K562 (cell line): ENCODE measurements around the gene RBMXL3. TPM values are rescaled to one million over a fixed set of nuclear protein-coding genes. Genes with fewer than 3 reads are reported as not detected.

ENCODE experiments used
- ATAC-seq: fragments of 200-7000 bp; cut with Tn5 transposase; 3 replicates; pipeline ENCODE4 v1.9.1; 2020; ENCODE audit warnings: moderate library complexity
- BruUV-seq: library from RNA; stranded (reverse); fragments of 400-500 nt; replicated peaks from 2 replicates; lab custom pipeline; 2021; lab: Mats Ljungman, UMichigan
- CTCF ChIA-PET: fragments of 300-600 bp; formaldehyde crosslinking; extraction: SDS; loops from one replicate; lab custom pipeline; 2021; ENCODE audit warnings: low intra/inter-chr PET ratio; lab: Yijun Ruan, JAX
- POLR2A ChIA-PET: fragments of 300-600, 350-650 bp; sonication (Branson Sonifier 250); formaldehyde crosslinking; extraction: SDS; loops from one replicate; lab custom pipeline; 2021; ENCODE audit warnings: antibody characterized with exemption, inconsistent platforms; lab: Yijun Ruan, JAX
- DNase-seq, 4 experiments: peaks; one replicate each; pipeline versions ENCODE4 v3.0.0 to v3.0.0-alpha.2; 2011 to 2018; ENCODE audit warnings: low spot score in 3 of 4, mixed read lengths in 3 of 4; ENCODE audit errors: extremely low read depth in 1 of 4
- FAIRE-seq: peaks from 2 replicates; lab custom pipeline; 2011; peaks lifted over from hg19 to GRCh38; lab: Jason Lieb, UNC
- H2AFZ ChIP-seq: 2 replicates; pipeline ENCODE4 v1.6.0; 2011; ENCODE audit warnings: low read depth, low read length, control low read depth, inconsistent platforms
- H3K27ac ChIP-seq: fragments of 200-600 bp; 3 replicates; pipeline ENCODE4 v1.8.0; 2011; ENCODE audit warnings: low read depth, mild to moderate bottlenecking, control low read depth, inconsistent platforms, low read length, moderate library complexity, mixed read lengths; ENCODE audit errors: extremely low read depth
- H3K27me3 ChIP-seq, 2 experiments: fragments of 300-600 bp in 1 of 2; 2 replicates in 1 of 2; 3 replicates in 1 of 2; pipeline versions ENCODE4 v1.6.0 to v1.8.0; 2011; ENCODE audit warnings: inconsistent platforms in 2 of 2, low read length in 2 of 2, mild to moderate bottlenecking in 1 of 2, mixed read lengths in 1 of 2, moderate library complexity in 1 of 2; ENCODE audit not compliant: control insufficient read depth in 2 of 2, insufficient read depth in 2 of 2
- H3K36me3 ChIP-seq: fragments of 300-600 bp; 3 replicates; pipeline ENCODE4 v1.8.0; 2011; ENCODE audit warnings: mild to moderate bottlenecking, low read length, inconsistent platforms; ENCODE audit not compliant: control insufficient read depth, insufficient read depth
- H3K4me1 ChIP-seq, 2 experiments: fragments of 200-600 bp in 1 of 2; replicated peaks in 1 of 2; 2 replicates in 1 of 2; 3 replicates in 1 of 2; pipeline versions ENCODE4 v1.5.1 to v1.8.0; 2011; ENCODE audit warnings: inconsistent platforms in 2 of 2, low read length in 2 of 2, mild to moderate bottlenecking in 1 of 2, mixed read lengths in 1 of 2, moderate library complexity in 1 of 2; ENCODE audit not compliant: control insufficient read depth in 2 of 2, insufficient read depth in 2 of 2
- H3K4me2 ChIP-seq: 2 replicates; pipeline ENCODE4 v1.6.1; 2011; ENCODE audit warnings: low read length, control low read depth, inconsistent platforms, mixed read lengths; ENCODE audit not compliant: insufficient read depth
- H3K4me3 ChIP-seq: fragments of 200-600 bp; sonication (generic), shearing (Covaris generic); 2 replicates; pipeline ENCODE4 v1.5.1; 2016; ENCODE audit warnings: control low read depth, inconsistent platforms
- H3K79me2 ChIP-seq: fragments of 200-600 bp; 3 replicates; pipeline ENCODE4 v1.8.0; 2011; ENCODE audit warnings: low read length, inconsistent platforms; ENCODE audit not compliant: control insufficient read depth, insufficient read depth
- H3K9ac ChIP-seq, 2 experiments: 2 replicates each; pipeline versions ENCODE4 v1.6.0 to v1.6.1; 2011; ENCODE audit warnings: low read depth in 2 of 2, low read length in 2 of 2, control low read depth in 1 of 2, inconsistent platforms in 1 of 2, mild to moderate bottlenecking in 1 of 2, mixed read lengths in 1 of 2; ENCODE audit not compliant: insufficient read depth in 1 of 2
- H3K9me1 ChIP-seq: one replicate; pipeline ENCODE4 v1.6.0; 2011; ENCODE audit warnings: inconsistent platforms, mild to moderate bottlenecking, low read length, moderate library complexity; ENCODE audit not compliant: control insufficient read depth, insufficient read depth
- H3K9me3 ChIP-seq: replicated peaks from 2 replicates; pipeline ENCODE4 v1.5.1; 2011; ENCODE audit warnings: low read depth, low read length, inconsistent platforms; ENCODE audit not compliant: control insufficient read depth, insufficient read depth
- H4K20me1 ChIP-seq: replicated peaks from 2 replicates; pipeline ENCODE4 v1.6.1; 2011; ENCODE audit warnings: low read length, inconsistent platforms, mixed read lengths; ENCODE audit not compliant: control insufficient read depth, insufficient read depth
- BCL6 ChIP-seq: fragments of 250-450 bp; sonication (Bioruptor Pico); IDR thresholded peaks from 2 replicates; pipeline ENCODE4 v1.4.0; 2020
- CEBPZ ChIP-seq: fragments of 150-350 bp; IDR thresholded peaks from 2 replicates; pipeline ENCODE4 v1.6.1; 2014; ENCODE audit warnings: low read depth, mild to moderate bottlenecking, low read length, borderline replicate concordance
- CREB5 ChIP-seq: fragments of 250-450 bp; sonication (Bioruptor Pico); IDR thresholded peaks from 2 replicates; pipeline ENCODE4 v1.5.0; 2020; ENCODE audit warnings: mild to moderate bottlenecking
- CREBBP ChIP-seq: IDR thresholded peaks from one replicate; pipeline ENCODE4 v1.6.1; 2012; ENCODE audit warnings: low read depth, mild to moderate bottlenecking, control low read depth, inconsistent platforms, low read length
- E2F5 ChIP-seq: sonication (generic); formaldehyde crosslinking; IDR thresholded peaks from 2 replicates; pipeline ENCODE4 v1.8.0; 2022; ENCODE audit warnings: mild to moderate bottlenecking, missing genetic modification reagents
- GABPB1 ChIP-seq: sonication (generic); formaldehyde crosslinking; IDR thresholded peaks from 2 replicates; pipeline ENCODE4 v1.8.0; 2022; ENCODE audit warnings: mild to moderate bottlenecking, missing genetic modification reagents
- HOXB6 ChIP-seq: fragments of 250-450 bp; sonication (Bioruptor Pico); IDR thresholded peaks from 2 replicates; pipeline ENCODE4 v1.5.1; 2022; ENCODE audit warnings: mild to moderate bottlenecking, borderline replicate concordance
- LCOR ChIP-seq: sonication (generic); formaldehyde crosslinking; IDR thresholded peaks from 2 replicates; pipeline ENCODE4 v1.8.0; 2022; ENCODE audit warnings: mild to moderate bottlenecking, missing genetic modification reagents
- MTF1 ChIP-seq: fragments of 250-450 bp; sonication (Bioruptor Pico); IDR thresholded peaks from 2 replicates; pipeline ENCODE4 v1.9.0; 2021; ENCODE audit warnings: moderate library complexity, mild to moderate bottlenecking, inconsistent platforms, borderline replicate concordance
- NCOA1 ChIP-seq: fragments of 450-650 bp; IDR thresholded peaks from 2 replicates; pipeline ENCODE4 v1.6.1; 2016; ENCODE audit warnings: low read depth
- RFX7 ChIP-seq: fragments of 250-450 bp; sonication (Bioruptor Pico); IDR thresholded peaks from 2 replicates; pipeline ENCODE4 v1.5.1; 2021; ENCODE audit warnings: mild to moderate bottlenecking
- TCF7L2 ChIP-seq: fragments of 150-350 bp; IDR thresholded peaks from 2 replicates; pipeline ENCODE4 v1.6.1; 2016; ENCODE audit warnings: low read depth, mild to moderate bottlenecking, low read length, moderate library complexity
- ZNF583 ChIP-seq: fragments of 250-450 bp; sonication (Bioruptor Pico); IDR thresholded peaks from 2 replicates; pipeline ENCODE4 v1.4.0; 2020
- ZNF76 ChIP-seq: fragments of 250-450 bp; sonication (Bioruptor Pico); IDR thresholded peaks from 2 replicates; pipeline ENCODE4 v1.4.0; 2020; ENCODE audit warnings: mild to moderate bottlenecking, moderate library complexity, borderline replicate concordance
- ZZZ3 ChIP-seq: fragments of 450-650 bp; IDR thresholded peaks from 2 replicates; pipeline ENCODE4 v1.6.1; 2016; ENCODE audit warnings: antibody characterized with exemption, mild to moderate bottlenecking, moderate library complexity
- WGBS: fragments of 100-300 bp; shearing (Covaris generic); methylation state at CpG from one replicate; pipeline ENCODE4 v1.1.6; 2016; ENCODE audit warnings: low coverage, mixed read lengths; ENCODE audit not compliant: insufficient coverage; ENCODE audit errors: missing lambda C conversion rate; 5-methylcytosine and 5-hydroxymethylcytosine counted together
- in situ Hi-C: fragments of 300-500 bp; cut with MboI; formaldehyde crosslinking; loops from 4 replicates; pipeline ENCODE4 v1.15.0; 2018; ENCODE audit warnings: inconsistent platforms, mixed read lengths
- intact Hi-C: fragments of 100-400 bp; cut with micrococcal nuclease; formaldehyde crosslinking; loops from 2 replicates; pipeline ENCODE4 v1.14.2; 2022
- polyA plus RNA-seq, 8 experiments: library from polyadenylated mRNA; depleted of rRNA in 4 of 8; stranded (reverse) in 5 of 8; unstranded in 3 of 8; fragments of >200 nt; fragmentation: Nextera tagmentation in 2 of 8; fragmentation: Illumina TruSeq in 1 of 8; extraction: Ambion mirVana in 2 of 8; extraction: Trizol in 1 of 8; gene quantifications; 2 replicates each; pipeline versions ENCODE4 v1.2.1 to v1.2.3, GENCODE V29; 2011 to 2014; ENCODE audit warnings: inconsistent platforms in 1 of 8, missing spikeins in 1 of 8
- total RNA-seq, 7 experiments: library from RNA; depleted of rRNA in 6 of 7; stranded (reverse); fragments of >200 nt in 6 of 7; fragmentation: Illumina TruSeq in 2 of 7; extraction: Trizol in 2 of 7; gene quantifications; 2 replicates each; pipeline versions ENCODE4 v1.2.1 to v1.2.3, GENCODE V29; 2011 to 2021; ENCODE audit warnings: low replicate concordance in 1 of 7

Gene RBMXL3
- total and polyA plus RNA-seq, 9 of the 15 experiments (the other 6 are each of a cell fraction or from before 2014, with no cell fraction given) = 0.03 to 0.31 (median 0.04) TPM; not detected in 6

GRCh38 chrX:115178473-115178872, 10.7 kb upstream of the RBMXL3 start (continued):
- no peak for TF ChIP-seq CEBPZ
- TF ChIP-seq ZNF76 = no peak
- TF ChIP-seq CREBBP = no peak
- no peak for TF ChIP-seq BCL6 (CRISPR knock-in tag)
- no peak for TF ChIP-seq ZNF583 (CRISPR knock-in tag)
- no peak for TF ChIP-seq MTF1 (CRISPR knock-in tag)

GRCh38 chrX:115183980-115184379, 5.2 kb upstream of the RBMXL3 start:
- BruUV-seq = no TSS peak
- in situ Hi-C loops (no loop called here), intact Hi-C loops (no loop called here)
- ATAC-seq (no peak), FAIRE-seq (no peak), DNase-seq (no peak)
- CTCF ChIA-PET = no interaction called here
- no peak overlapping the region for H3K4me3 ChIP-seq
- H3K9ac ChIP-seq = no peak overlapping the region
- no peak overlapping the region for H3K4me2 ChIP-seq
- no peaks in the 10 kb centered on the region for H3K79me2 ChIP-seq
- no peak overlapping the region for H3K27ac ChIP-seq
- H3K9me3 ChIP-seq = no peaks in the 10 kb centered on the region
- WGBS = 0% methylated on average over 2 of the region's 2 CpGs
- POLR2A ChIA-PET = no interaction called here
- H3K27me3 ChIP-seq = no peaks in the 10 kb centered on the region
- TF ChIP-seq RFX7 (CRISPR knock-in tag) (no peak), GABPB1 (CRISPR knock-in tag) (no peak), ZZZ3 (no peak), TCF7L2 (no peak), E2F5 (CRISPR knock-in tag) (no peak), HOXB6 (CRISPR knock-in tag) (no peak), CREB5 (CRISPR knock-in tag) (no peak), LCOR (CRISPR knock-in tag) (no peak), NCOA1 (no peak)
- H2AFZ ChIP-seq = no peak overlapping the region
- no peaks in the 10 kb centered on the region for H4K20me1 ChIP-seq
- no peaks in the 10 kb centered on the region for H3K4me1 ChIP-seq
- H3K36me3 ChIP-seq = no peaks in the 10 kb centered on the region
- no peaks in the 10 kb centered on the region for H3K9me1 ChIP-seq
